ENCODE measurements around the gene ERFE. TPM values are rescaled to one million over a fixed set of nuclear protein-coding genes. Genes with fewer than 3 reads are reported as not detected.
"Not testable (repeated sequence)": the region's sequence is repeated elsewhere in the genome, so short reads cannot be mapped to it uniquely, and the experiment has no call there.

Gene ERFE
- polyA plus RNA-seq, 1 donor from 2014 or later, result not detected

DNA sequence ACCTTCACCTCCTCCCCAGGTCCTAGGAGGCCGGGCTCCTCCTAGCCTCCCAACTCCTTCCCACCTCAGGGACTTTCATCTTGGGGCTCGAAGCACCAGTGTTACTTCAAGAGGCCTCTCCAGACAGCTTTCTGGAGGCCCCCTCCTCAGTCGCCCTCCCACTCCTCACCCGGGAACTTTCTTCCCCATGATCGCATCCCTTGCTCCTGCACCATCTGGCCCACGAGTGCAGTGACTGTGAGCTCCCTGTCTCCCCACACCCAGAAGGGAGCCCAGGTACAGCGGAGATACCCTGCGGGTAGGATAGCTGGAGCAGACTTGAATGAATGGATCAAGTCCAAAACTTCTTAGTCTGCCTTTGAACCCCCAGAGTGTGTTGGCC is 6.1 kb downstream of the ERFE start:
- Mint-ChIP-seq H3K27ac (no peak overlapping the region), H3K4me1 (peaks cover 0 to 6% (median 0%) of the 10 kb centered on the region in 3 donors), H3K4me3 (peak overlapping the region in 1 of 4 donors; percentile 73), H3K27me3 (peaks cover 19% of the 10 kb centered on the region), H3K36me3 (no peaks in the 10 kb centered on the region), H3K9me3 (no peaks in the 10 kb centered on the region)

DNA sequence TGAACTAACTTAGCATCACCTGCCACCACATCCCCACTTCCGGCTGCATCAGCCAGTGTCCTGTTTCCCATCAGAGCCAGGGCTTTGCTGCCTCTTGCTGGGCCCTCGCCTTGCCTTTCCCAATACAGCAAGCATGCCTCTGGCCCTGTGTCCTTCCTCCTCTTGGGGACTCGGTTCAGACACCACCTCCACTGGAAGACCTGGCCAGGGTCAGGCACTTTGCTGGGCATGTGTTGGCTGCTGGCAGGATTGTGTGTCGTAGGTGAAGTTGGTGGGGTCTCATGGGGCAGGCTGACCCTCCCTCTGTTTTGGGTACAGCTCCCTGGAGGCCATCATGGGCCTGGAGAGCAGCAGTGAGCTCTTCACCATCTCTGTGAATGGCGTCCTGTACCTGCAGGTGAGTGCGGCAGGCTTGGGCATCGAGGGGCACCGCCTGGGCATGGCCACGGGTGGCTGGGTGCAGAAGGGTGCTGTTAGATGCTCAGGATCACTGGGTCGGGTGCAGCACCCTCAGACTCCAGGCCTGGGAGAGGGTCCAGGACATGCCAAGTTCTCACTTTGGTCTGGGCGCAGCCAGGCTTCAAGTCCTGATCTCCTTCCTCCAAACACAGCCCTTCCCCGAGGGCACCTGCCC is 6.6 kb downstream of the ERFE start:
- H3K27me3 Mint-ChIP-seq, result peaks cover 16% of the 10 kb centered on the region
- H3K4me1 Mint-ChIP-seq, result peaks cover 0 to 5% (median 0%) of the 10 kb centered on the region in 3 donors

DNA sequence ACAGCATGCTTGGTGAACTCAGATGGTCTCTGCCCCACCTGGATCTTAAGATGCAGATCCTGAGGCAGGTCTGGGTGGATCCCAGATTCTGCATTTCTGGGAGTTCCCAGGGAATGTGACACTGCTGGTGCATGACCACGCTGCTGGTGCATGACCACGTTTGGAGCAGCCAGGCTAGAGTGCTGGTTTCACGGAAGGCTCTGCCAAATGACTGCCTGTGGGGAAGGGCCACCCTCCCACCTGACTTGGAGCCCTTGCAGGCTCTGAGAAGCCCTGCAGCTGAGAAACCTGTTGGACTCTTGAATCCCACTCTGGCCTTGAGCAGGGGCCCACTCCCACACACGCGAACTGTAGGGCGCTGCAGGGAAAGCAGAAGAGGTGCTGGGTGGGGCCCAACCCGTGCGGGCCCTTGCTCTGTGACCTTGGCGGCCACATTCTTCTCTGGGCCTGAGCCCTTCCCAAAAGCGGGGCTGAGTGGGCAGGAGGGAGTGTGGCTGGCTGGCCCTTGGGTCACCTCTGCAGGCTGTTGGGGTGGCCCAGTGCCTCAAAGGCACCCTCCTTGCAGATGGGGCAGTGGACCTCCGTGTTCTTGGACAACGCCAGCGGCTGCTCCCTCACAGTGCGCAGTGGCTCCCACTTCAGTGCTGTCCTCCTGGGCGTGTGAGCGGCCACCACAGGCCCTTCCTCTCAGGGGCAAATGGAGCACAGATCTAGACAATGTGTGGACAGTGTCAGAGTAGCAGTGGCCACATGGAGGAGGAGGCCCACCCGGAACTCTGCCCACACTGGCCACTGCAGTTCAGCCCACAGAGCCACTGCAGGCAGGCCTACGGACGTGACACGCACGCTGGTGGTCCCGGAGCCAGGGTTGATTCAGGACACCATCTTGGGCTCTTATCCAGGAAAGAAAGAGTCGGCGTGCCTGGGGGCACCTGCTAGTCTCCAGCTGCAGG is 7.9 kb downstream of the ERFE start:
- H3K4me3 Mint-ChIP-seq, result no peak overlapping the region
- no peak overlapping the region for H3K27ac Mint-ChIP-seq
- no peaks in the 10 kb centered on the region for H3K9me3 Mint-ChIP-seq
- peaks cover 13% of the 10 kb centered on the region for H3K27me3 Mint-ChIP-seq
- no peaks in the 10 kb centered on the region for H3K36me3 Mint-ChIP-seq
- H3K4me1 Mint-ChIP-seq, result peaks cover 0 to 3% (median 0%) of the 10 kb centered on the region in 3 donors

More for the DNA sequence above, 6.6 kb downstream of the ERFE start:
- Mint-ChIP-seq H3K27ac (no peak overlapping the region), H3K4me3 (peak overlapping the region in 2 of 4 donors; percentile 70 to 73), H3K36me3 (no peaks in the 10 kb centered on the region), H3K9me3 (no peaks in the 10 kb centered on the region)

DNA sequence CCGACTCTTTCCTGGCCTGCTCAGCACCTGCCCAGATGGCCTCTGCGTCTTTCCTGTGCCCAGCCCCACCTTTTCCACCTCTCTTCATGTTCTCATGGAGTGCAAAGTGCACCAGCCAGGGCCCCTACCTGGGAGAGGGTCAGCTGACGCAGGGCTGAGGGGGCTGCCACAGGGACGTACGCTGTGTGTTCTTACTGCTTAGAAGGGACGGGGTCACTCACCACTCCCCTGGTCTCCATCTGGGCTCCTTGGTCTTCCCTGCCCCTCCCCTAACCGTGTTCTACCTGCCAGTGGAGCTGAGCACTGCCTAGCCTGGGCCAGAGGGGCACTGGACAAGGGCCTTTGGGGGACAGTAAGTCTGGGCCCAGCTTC is 8.6 kb downstream of the ERFE start:
- no peaks in the 10 kb centered on the region for H3K9me3 Mint-ChIP-seq
- peaks cover 13% of the 10 kb centered on the region for H3K27me3 Mint-ChIP-seq
- H3K36me3 Mint-ChIP-seq, result peaks cover 3% of the 10 kb centered on the region
- no peak overlapping the region for H3K27ac Mint-ChIP-seq
- peaks cover 0 to 3% (median 0%) of the 10 kb centered on the region in 3 donors for H3K4me1 Mint-ChIP-seq
- no peak overlapping the region for H3K4me3 Mint-ChIP-seq

DNA sequence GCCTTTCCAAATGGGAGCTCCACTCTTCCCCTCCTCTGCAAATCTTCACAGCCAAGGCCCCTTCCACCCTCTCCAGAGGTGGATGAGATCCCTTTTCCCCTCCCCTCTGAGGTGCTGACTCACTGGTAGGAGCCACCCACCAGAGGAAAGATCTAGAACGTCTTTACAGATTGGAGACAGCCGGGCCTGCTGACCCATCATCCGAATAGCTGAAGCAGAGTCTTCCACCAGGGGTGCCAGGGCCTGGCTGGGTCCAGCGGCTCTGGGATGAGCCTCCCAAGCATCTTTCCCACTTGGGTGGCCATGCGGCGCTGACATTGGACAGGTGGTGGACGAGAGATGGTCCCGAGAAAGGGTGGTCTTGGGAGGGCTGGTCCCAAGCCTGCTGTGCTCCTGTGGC is 9.0 kb downstream of the ERFE start:
- no peak overlapping the region for H3K4me3 Mint-ChIP-seq
- H3K36me3 Mint-ChIP-seq, result peaks cover 3% of the 10 kb centered on the region
- peaks cover 0 to 3% (median 0%) of the 10 kb centered on the region in 3 donors for H3K4me1 Mint-ChIP-seq
- no peak overlapping the region for H3K27ac Mint-ChIP-seq
- H3K9me3 Mint-ChIP-seq, result no peaks in the 10 kb centered on the region
- peaks cover 13% of the 10 kb centered on the region for H3K27me3 Mint-ChIP-seq

DNA sequence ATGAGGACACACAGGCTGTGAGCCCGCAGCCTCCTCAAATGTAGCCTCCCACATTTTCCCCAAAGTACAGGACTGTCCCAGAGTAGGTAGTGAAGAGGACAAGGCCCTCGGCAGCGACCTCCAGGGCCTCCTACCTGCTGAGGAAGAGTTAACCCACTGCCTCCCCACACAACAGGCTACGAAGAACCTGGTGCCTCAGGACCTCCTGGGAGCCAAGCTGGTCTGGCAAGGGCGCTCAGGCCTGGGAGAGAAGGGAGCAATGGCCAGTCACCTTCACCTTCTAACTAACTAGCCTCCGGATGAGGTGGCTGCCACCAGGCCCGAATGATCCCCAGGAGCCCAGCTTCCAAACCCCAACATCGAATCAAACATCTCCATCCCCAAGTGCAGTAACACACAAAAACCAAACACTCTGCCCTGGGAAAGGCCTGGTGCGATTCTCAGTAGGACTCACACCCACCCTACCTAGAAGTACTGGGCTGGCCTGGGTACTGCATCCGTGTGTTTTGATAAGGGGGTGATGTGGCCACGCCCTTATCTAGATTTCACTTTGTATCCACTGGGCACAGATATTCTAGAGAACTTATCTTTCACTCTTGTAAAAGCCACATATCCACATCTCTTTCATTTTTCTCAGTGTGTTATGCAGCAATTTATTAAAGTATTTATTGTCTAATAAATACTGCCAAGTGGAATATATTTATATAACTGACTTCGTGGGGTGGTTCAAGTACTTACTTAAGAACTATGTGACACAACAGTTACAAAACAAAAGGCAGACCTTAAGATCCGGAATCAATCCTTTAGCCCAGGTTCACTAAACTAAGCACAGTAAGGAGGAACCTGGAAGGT is 9.7 kb downstream of the ERFE start:
- no peaks in the 10 kb centered on the region for H3K9me3 Mint-ChIP-seq

DNA sequence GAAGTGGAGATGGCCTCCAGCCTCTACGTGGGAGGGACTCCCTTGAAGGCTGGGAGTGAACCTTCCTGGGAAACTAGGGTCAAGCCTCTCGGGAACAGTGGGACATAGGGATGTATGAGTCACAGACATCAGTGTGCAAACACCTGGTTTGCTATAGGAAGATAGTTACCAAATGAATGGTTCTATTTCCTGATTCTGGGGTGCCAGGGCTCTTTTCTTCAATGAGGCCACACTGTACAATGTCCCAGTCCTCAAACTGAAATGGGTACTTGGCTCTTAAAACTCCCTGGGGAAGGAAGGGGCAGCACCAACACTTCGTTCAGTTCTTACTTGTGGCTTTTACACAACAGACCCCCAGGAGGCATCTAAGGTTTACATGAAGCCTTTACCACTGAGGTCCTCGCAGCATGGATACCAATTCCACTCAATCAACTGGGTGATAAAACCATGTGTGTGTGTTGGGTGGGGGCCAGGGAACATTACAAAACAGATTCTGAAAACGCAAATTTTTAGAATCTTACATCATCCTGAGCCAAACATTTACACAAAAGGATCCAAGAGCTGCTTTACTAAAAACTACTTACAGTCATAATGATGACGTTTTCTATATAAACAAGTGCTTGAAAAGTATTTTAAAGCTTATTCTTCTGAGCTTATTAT is 10.4 kb downstream of the ERFE start:
- Mint-ChIP-seq H3K36me3 (peaks cover 10% of the 10 kb centered on the region), H3K27ac (no peak overlapping the region), H3K9me3 (no peaks in the 10 kb centered on the region), H3K27me3 (peaks cover 9% of the 10 kb centered on the region), H3K4me1 (peaks cover 0 to 3% (median 0%) of the 10 kb centered on the region in 3 donors), H3K4me3 (no peak overlapping the region)

More for the DNA sequence above, 9.7 kb downstream of the ERFE start:
- H3K36me3 Mint-ChIP-seq, result peaks cover 9% of the 10 kb centered on the region
- no peak overlapping the region for H3K4me3 Mint-ChIP-seq
- peaks cover 9% of the 10 kb centered on the region for H3K27me3 Mint-ChIP-seq
- H3K27ac Mint-ChIP-seq, result no peak overlapping the region
- H3K4me1 Mint-ChIP-seq, result peaks cover 0 to 3% (median 0%) of the 10 kb centered on the region in 3 donors

DNA sequence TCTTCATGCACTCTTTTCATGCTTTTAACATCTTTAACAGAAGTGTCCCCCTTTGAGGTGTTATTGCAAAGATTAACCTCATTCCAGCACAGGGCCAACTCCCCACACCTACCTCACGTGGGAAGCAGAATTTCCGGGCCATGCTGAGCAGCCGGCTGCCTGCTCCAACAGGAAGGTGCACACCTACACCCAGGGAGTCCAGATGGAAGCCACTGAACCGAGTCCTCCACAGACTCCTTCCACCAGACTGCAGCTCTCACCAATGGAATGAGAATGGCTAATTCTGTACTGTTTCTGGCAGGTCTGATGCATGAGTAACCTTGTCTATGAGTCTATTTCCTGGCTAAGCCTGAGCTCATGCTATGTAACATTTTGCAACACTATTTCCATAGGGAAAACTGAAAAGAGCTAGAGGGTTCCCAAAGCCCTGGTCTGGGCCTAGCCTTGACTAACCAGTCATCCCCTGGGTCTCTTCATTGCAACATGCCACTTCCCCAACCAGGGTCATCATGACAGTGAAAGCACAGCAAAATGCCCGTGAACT is 11.0 kb downstream of the ERFE start:
- H3K27me3 Mint-ChIP-seq, result peaks cover 3% of the 10 kb centered on the region
- H3K4me3 Mint-ChIP-seq, result no peak overlapping the region
- peaks cover 10% of the 10 kb centered on the region for H3K36me3 Mint-ChIP-seq
- H3K9me3 Mint-ChIP-seq, result no peaks in the 10 kb centered on the region
- peak overlapping the region in 1 of 3 donors; percentile 63 for H3K27ac Mint-ChIP-seq
- peaks cover 0 to 2% (median 0%) of the 10 kb centered on the region in 3 donors for H3K4me1 Mint-ChIP-seq

DNA sequence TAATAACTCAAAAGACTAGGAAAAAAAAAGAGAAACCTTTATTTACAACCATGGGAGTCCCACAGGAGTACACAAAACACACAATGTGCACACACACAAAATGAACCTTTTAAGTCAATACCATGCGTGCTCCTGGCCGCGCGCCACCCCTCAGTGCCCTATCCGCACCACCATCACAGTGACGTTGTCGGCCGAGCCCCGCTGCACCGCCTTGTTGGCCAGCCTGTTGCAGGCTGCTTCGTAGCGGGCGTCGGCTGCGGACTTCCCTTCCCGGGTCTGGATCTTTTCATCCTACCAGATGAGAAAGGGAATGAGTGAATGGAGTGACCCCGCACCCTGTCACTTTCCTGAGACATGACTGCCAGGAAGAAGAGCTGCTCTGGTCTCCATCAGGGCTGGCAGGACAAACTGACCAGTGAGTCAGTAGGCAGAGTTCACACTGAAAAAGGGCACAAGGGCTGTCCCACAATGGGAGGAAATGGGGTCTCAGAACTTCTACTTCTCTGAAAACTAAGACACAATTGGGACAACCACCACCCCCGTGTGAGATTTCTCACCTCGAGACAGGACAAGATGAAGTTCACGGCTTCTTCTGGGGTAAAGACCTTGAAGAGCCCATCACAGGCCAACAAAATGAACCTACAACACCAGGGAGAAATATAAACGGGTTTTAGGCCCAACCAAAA is 11.8 kb downstream of the ERFE start:
- no peaks in the 10 kb centered on the region for H3K27me3 Mint-ChIP-seq
- peaks cover 10% of the 10 kb centered on the region for H3K36me3 Mint-ChIP-seq
- H3K4me3 Mint-ChIP-seq, result no peak overlapping the region
- H3K27ac Mint-ChIP-seq, result no peak overlapping the region
- H3K4me1 Mint-ChIP-seq, result no peaks in the 10 kb centered on the region
- H3K9me3 Mint-ChIP-seq, result no peaks in the 10 kb centered on the region

DNA sequence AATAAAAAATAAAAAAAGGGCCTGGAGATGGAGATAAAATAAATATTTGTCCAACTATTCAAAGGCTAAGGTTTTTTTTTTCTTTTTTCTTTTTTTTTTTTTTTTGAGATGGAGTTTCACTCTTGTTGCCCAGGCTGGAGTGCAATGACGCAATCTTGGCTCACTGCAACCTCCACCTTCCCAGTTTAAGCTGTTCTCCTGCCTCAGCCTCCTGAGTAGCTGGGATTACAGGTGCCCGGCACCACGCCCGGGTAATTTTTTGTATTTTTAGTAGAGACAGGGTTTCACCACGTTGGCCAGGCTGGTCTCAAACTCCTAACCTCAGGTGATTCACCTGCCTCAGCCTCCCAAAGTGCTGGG is 12.3 kb downstream of the ERFE start:
- H3K27ac Mint-ChIP-seq, H3K4me1 Mint-ChIP-seq, H3K36me3 Mint-ChIP-seq, H3K4me3 Mint-ChIP-seq, H3K9me3 Mint-ChIP-seq, H3K27me3 Mint-ChIP-seq: not testable (repeated sequence)

DNA sequence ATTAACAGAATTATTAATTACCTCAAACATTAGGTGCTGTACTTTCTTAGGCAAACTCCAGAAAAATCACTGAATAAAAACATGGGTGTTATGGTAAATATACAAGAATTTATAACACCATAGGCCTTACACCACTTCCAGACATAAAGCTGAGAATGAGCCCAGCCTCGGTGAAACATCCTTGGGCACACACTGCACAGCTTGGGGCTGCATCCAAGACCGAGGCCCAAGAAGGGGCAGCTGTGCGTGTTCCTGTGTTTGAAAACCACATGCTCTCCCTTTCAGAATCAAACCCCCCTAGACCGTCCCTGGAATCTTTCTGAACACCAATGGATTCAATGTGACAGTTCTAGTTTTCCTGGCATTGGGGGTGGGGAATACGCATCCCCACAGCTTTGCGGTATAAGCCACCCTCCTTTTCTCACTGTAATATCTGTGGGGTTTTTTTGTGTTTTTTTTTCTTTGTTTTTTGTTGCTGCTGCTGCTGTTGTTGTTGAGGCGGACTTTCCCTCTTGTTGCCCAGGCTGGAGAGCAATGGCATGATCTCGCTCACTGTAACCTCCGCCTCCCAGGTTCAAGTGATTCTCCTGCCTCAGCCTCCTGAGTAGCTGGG is 12.9 kb downstream of the ERFE start:
- no peaks in the 10 kb centered on the region for H3K9me3 Mint-ChIP-seq
- no peaks in the 10 kb centered on the region for H3K4me1 Mint-ChIP-seq
- peaks cover 10% of the 10 kb centered on the region for H3K36me3 Mint-ChIP-seq
- no peak overlapping the region for H3K4me3 Mint-ChIP-seq
- no peak overlapping the region for H3K27ac Mint-ChIP-seq
- H3K27me3 Mint-ChIP-seq, result no peaks in the 10 kb centered on the region

DNA sequence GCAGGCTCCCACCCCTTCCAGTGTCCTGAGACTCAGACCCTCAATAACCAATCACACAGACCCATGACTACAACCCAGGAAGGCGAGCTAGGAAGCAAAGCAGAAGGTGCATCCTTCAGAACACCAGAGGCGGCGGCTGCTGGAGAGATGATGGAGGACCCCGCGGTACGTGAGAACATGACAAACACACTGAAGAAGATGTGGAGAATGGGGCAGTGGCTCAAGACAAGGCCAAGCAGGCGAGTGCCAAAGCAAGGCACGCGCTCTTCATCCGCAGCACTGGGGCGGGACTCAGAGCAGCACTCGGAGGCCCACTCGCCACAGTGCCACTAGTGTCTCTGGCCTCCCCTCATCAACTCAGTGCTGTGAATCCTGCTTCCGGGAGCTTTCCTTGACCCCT is 13.7 kb downstream of the ERFE start:
- Mint-ChIP-seq H3K27me3 (no peaks in the 10 kb centered on the region), H3K27ac (no peak overlapping the region), H3K4me1 (no peaks in the 10 kb centered on the region), H3K9me3 (no peaks in the 10 kb centered on the region), H3K36me3 (peaks cover 10% of the 10 kb centered on the region), H3K4me3 (no peak overlapping the region)

DNA sequence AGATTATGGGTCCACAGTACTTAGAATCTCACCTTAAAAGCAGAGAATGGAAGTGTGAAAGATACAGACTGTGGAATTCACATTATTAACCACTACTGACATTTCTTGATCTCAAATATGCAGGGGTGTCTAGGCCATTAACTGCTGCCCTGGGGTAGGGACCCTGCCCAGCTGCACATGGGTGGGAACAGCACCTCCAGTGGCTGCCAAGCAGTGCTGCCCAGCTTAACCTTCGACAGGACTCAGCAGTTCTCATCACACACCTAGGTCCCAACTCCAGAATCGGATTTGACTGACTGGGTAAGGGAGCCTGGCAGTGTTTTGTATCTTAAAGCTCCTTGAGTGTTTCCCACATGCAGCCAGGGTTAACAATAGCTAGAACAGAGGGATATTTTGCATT is 14.9 kb downstream of the ERFE start:
- Mint-ChIP-seq H3K27ac (peak overlapping the region in 1 of 3 donors; percentile 76), H3K4me1 (no peaks in the 10 kb centered on the region)

More for the DNA sequence above, 14.9 kb downstream of the ERFE start:
- H3K36me3 Mint-ChIP-seq, result peaks cover 10% of the 10 kb centered on the region
- no peaks in the 10 kb centered on the region for H3K9me3 Mint-ChIP-seq
- H3K27me3 Mint-ChIP-seq, result no peaks in the 10 kb centered on the region
- H3K4me3 Mint-ChIP-seq, result no peak overlapping the region

Data from IgD-negative memory B cell (primary cell).